ENCODE measurements around the gene PDE4D.

GRCh38 chr5:59146729-59147128 is 746.8 kb downstream of the PDE4D start:
- TF ChIP-seq CTCF (conservative IDR thresholded peaks at IDR 0.05; ENCODE audit: low read depth, low read length) = no peak
- no peak for TF ChIP-seq POLR2A (IDR thresholded peaks at IDR 0.05; ENCODE audit: low read depth, low read length)
- no peak for TF ChIP-seq MAFK (IDR thresholded peaks at IDR 0.05; ENCODE audit: low read depth, low read length)
- TF ChIP-seq RFX5 (IDR thresholded peaks at IDR 0.05; ENCODE audit: low read depth, low read length) = no peak
- no peak for TF ChIP-seq SMC3 (IDR thresholded peaks at IDR 0.05; ENCODE audit: low read depth, low read length)
- no peak for TF ChIP-seq RAD21 (IDR thresholded peaks at IDR 0.05; ENCODE audit: low read length)
- TF ChIP-seq BHLHE40 (IDR thresholded peaks at IDR 0.05; ENCODE audit: low read depth, low read length) = no peak
- TF ChIP-seq NFE2L2 (IDR thresholded peaks at IDR 0.05; ENCODE audit: low read depth, low read length) = no peak

Measured in IMR-90 (cell line).